ENCODE results near the gene STARD3NL.
"Not testable (repeated sequence)": the region's sequence is repeated elsewhere in the genome, so short reads cannot be mapped to it uniquely, and the experiment has no call there.

STARD3NL gene

DNA sequence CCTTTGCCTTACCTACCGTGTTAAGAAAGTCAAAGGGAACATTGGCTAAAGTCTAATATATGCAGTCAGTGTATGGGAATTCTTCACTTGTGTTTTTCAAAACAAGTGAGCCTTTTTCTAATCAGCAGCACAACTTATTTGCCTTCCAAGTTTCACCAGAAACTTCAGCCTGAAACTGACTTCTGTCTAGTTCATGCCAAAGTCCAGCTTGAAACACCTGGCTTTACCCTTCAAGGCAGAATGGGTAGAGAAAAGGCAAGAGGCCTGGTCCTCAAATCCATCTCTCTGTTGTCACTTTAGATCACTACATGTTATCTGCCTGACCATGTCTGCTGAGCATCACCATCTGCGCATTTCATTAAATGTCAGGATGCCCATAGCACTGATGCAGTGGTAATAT is 92.4 kb downstream of the STARD3NL start:
- DNase-seq = not testable (repeated sequence)

DNA sequence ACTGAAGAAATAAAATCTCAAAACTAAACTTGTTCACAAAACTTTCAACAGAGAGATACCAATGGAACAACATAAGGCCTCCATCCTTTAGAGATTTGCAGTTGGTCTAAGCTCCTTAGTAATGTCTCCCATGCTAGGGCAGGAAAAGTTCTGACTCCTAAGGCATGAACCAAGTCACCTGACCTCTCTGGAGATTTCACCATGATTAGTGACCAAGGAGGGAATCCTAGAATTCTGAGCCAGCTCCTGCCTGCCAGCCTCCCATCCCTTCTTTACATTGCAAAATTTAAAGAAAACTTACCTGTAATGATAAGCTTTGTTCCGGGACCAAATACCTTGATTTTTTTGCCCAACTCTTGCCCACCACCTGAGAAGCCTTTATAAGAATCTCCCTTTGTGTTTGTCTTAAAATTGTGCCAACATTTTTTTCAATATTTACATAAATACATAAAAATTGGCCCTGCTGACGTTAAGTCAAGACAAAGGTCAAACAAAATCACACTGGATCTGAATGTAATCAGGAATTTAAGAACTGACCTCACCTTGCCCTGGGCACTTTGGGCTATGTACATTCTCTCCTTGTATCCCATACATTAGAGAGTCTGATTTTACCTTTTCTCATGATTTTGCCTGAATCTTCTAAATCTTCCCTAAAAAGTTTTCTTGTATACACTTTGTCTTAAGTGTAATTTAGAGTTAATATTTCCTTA is 95.4 kb downstream of the STARD3NL start, which contains the start of gene TARP:
TARP (minus strand) TSS at position 351 of the 710 bp plus-strand sequence.
- no peak for DNase-seq

DNA sequence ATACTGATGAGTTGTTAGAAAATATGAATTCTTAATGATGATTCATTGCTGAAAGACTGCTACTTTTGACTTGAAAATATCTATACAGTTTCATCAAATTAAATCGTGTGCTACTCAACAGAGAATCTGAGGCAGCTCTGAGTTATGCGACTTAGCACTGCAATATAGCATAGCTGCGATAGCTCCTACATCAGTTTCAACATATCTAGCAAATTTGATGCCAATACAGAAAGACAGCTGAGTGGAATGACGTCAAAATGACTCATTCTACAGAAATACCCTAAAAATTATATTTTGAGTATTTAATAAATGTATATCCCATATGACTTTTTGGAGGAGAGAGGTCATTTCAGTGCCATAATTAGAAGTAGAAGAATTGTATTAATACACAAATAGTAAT is 96.4 kb downstream of the STARD3NL start:
- no peak for DNase-seq

DNA sequence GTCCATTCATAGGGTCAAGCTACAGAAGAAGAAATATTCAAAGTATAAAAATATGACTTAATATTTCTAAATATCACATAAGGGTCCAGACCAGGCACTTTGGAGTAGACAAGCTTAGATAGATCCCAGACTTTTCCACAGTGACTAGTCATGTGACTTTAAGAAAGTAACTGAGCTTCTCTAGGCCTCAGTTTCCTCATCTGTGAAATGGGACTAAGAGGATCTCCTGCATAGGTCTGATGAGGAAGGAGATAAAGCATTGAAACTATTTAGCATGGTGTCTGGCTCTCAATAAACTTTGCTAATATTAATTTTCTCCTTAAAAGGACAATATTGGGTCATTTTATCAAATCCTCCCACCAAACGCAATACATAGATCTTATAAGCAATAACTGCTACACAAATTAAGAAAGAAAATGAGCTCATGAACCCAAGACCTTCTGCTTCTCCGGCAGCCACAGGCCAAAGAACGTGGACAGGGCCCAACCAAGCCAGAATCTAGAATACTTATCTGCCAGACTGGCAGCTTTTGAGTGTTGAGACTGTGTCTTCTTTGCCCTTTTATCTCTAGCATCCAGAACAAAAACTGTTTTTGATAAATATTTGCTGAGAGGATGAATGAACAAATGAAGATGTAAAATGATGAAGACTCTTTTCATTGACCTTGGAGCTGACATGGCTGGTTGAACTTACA is 97.0 kb downstream of the STARD3NL start:
- DNase-seq = no peak

DNA sequence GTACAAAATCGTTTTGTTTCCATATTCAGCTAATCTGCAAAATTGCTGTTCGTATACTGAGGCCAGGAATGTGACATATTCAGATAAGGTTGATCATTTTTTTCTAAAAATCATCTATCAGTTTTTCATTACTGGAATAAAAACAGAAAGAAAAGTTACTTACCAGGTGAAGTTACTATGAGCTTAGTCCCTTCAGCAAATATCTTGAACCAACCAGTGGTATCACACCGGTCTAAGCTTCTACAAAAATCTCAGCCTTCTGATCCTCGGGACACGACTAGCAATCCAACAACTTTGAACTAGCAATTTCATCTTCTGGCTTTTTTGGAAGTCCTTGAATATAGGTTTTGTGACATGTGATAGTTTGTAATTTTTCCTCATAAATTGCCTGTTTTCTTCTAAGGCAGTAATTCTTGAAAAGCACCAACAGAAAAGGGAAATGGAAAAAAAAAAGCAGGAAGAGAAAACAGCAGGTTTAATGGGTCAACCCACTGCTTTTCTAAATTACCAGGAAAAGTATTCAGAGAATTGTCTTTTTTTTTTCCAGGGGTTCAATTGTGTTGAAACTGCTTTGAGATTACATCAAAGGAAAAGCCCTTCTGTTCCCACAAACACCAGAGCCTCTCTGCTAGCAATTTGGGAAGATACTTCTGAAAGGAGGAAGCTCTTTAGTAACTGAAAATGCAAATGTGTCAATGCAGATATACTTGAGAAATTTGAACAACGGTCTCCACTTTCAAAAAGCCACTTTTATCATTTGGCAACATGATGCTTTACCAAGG is 98.2 kb downstream of the STARD3NL start:
- no peak for DNase-seq

DNA sequence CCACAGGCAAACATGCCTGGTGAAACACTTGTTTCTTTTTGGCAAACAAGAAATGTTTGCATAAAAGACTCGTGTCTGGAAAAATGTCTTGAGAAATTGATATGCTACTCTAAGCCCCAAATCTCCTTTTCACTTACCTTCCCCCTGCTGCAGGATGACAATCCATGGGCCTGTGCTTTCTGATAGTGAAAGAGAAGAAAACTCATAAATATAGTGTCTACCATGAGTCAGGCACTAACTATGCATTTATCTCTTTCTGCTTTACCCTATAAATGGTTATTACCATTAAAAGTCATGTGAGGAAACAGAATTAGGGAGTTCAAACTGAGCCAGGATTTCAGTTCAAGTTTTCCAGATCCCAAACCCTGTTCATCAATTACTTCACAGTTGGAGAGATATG is 102.0 kb downstream of the STARD3NL start:
- no peak for DNase-seq
